Lung (tissue), 12 donors: ENCODE results near the gene GDNF. TPM values are rescaled to one million over a fixed set of nuclear protein-coding genes. Genes with fewer than 3 reads are reported as not detected.
A peak's percentile ranks its signal among the peaks of the same experiment; 100 is the strongest.

Source experiments
- ATAC-seq: fragments of 200-7000 bp; cut with Tn5 transposase; one replicate; pipeline ENCODE4 v1.9.1; 2020; ENCODE audit warnings: moderate number of reproducible peaks; ENCODE audit not compliant: insufficient read depth, low FRiP score
- DNase-seq, 3 donors: peaks; one replicate each; pipeline ENCODE4 v3.0.0-alpha.2; 2013 to 2017
- H3K27ac ChIP-seq, 2 donors: one replicate each; pipeline ENCODE4 v1.5.1; 2013; ENCODE audit warnings: mild to moderate bottlenecking in 2 of 2, moderate library complexity in 2 of 2, control low read depth in 1 of 2, inconsistent platforms in 1 of 2, low read depth in 1 of 2, low read length in 1 of 2
- H3K27me3 ChIP-seq, 3 donors: one replicate each; pipeline ENCODE4 v1.5.1; 2013; ENCODE audit warnings: low read length in 2 of 3; ENCODE audit not compliant: control insufficient read depth in 3 of 3, insufficient read depth in 3 of 3
- H3K36me3 ChIP-seq, 4 donors: one replicate each; pipeline ENCODE4 v1.5.1; 2013; ENCODE audit warnings: low read length in 4 of 4, mild to moderate bottlenecking in 1 of 4, moderate library complexity in 1 of 4; ENCODE audit not compliant: control insufficient read depth in 4 of 4, insufficient read depth in 4 of 4
- H3K4me1 ChIP-seq, 5 donors: one replicate each; pipeline ENCODE4 v1.5.1; 2013; ENCODE audit warnings: low read length in 5 of 5, mild to moderate bottlenecking in 2 of 5, moderate library complexity in 1 of 5; ENCODE audit not compliant: control insufficient read depth in 5 of 5, insufficient read depth in 5 of 5
- H3K4me3 ChIP-seq: one replicate; pipeline ENCODE4 v1.5.1; 2013; ENCODE audit warnings: mild to moderate bottlenecking, control low read depth, moderate library complexity
- H3K9ac ChIP-seq, 2 donors: one replicate each; pipeline ENCODE4 v1.5.1; 2013; ENCODE audit warnings: low read length in 2 of 2, control low read depth in 1 of 2; ENCODE audit not compliant: insufficient read depth in 1 of 2
- H3K9me3 ChIP-seq, 4 donors: one replicate each; pipeline ENCODE4 v1.5.1; 2013; ENCODE audit warnings: low read length in 3 of 4, mild to moderate bottlenecking in 1 of 4, moderate library complexity in 1 of 4; ENCODE audit not compliant: control insufficient read depth in 4 of 4, insufficient read depth in 3 of 4
- WGBS, 2 donors: extraction: QIAGEN DNeasy Blood & Tissue Kit; methylation state at CpG; one replicate each; pipeline ENCODE4 v1.1.7; 2013; 5-methylcytosine and 5-hydroxymethylcytosine counted together
- polyA plus RNA-seq, 2 donors: library from polyadenylated mRNA; stranded (reverse); fragments of 200-250 nt; gene quantifications; one replicate each; pipeline ENCODE4 v1.2.1, GENCODE V29; 2013
- total RNA-seq, 2 donors: library from RNA; depleted of rRNA in 1 of 2; stranded (reverse); fragments of >200 nt in 1 of 2; gene quantifications; one replicate each; pipeline ENCODE4 v1.2.1, GENCODE V29; 2014 to 2021
- TF ChIP-seq, protein P1 (sequence below): IDR thresholded peaks from 2 replicates; pipeline ENCODE4 v1.5.1; 2012; ENCODE audit warnings: mild to moderate bottlenecking; ENCODE audit errors: control extremely low read depth, extremely low read depth
- donor health status: control.
- donor health status: control.
- donor health status: Bipolar disorder and iron deficiency.
- donor health status: healthy.
- donor health status: DM: yes; HTN: yes; CAD: no.

The GDNF gene
- total and polyA plus RNA-seq, 4 donors = 0.05 TPM; not detected in 3

- no peak for ATAC-seq
- no peak overlapping the region for H3K4me3 ChIP-seq
- H3K27ac ChIP-seq = no peak overlapping the region
- H3K9me3 ChIP-seq = peaks cover 0 to 17% (median 7%) of the 10 kb centered on the region in 4 donors
- WGBS, 2 donors = 70 to 89% methylated on average over 2 of the region's 2 CpGs
- no peak overlapping the region for H3K9ac ChIP-seq
- H3K4me1 ChIP-seq = no peaks in the 10 kb centered on the region
- no peaks in the 10 kb centered on the region for H3K36me3 ChIP-seq
- no peak for DNase-seq
- TF ChIP-seq, protein P1, sequence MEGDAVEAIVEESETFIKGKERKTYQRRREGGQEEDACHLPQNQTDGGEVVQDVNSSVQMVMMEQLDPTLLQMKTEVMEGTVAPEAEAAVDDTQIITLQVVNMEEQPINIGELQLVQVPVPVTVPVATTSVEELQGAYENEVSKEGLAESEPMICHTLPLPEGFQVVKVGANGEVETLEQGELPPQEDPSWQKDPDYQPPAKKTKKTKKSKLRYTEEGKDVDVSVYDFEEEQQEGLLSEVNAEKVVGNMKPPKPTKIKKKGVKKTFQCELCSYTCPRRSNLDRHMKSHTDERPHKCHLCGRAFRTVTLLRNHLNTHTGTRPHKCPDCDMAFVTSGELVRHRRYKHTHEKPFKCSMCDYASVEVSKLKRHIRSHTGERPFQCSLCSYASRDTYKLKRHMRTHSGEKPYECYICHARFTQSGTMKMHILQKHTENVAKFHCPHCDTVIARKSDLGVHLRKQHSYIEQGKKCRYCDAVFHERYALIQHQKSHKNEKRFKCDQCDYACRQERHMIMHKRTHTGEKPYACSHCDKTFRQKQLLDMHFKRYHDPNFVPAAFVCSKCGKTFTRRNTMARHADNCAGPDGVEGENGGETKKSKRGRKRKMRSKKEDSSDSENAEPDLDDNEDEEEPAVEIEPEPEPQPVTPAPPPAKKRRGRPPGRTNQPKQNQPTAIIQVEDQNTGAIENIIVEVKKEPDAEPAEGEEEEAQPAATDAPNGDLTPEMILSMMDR = no peak
- peaks cover 0 to 2% (median 0%) of the 10 kb centered on the region in 3 donors for H3K27me3 ChIP-seq
Observed at GRCh38 chr5:37792975-37793631, 46.7 kb downstream of the GDNF start.

GRCh38 chr5:37791321-37791720, 48.5 kb downstream of the GDNF start:
- H3K9me3 ChIP-seq = peaks cover 0 to 17% (median 7%) of the 10 kb centered on the region in 4 donors
- H3K36me3 ChIP-seq = no peaks in the 10 kb centered on the region
- H3K27ac ChIP-seq = no peak overlapping the region
- TF ChIP-seq, protein P1 = no peak
- DNase-seq (no peak), ATAC-seq (no peak)
- peaks cover 0 to 2% (median 0%) of the 10 kb centered on the region in 3 donors for H3K27me3 ChIP-seq
- H3K9ac ChIP-seq = no peak overlapping the region
- peaks cover 0 to 8% (median 0%) of the 10 kb centered on the region in 5 donors for H3K4me1 ChIP-seq
- H3K4me3 ChIP-seq = no peak overlapping the region
- WGBS, 2 donors = 76 to 85% methylated on average over 2 of the region's 2 CpGs

- Histone ChIP-seq H3K4me3 (no peak overlapping the region), H3K27me3 (peaks cover 0 to 2% (median 0%) of the 10 kb centered on the region in 3 donors), H3K27ac (no peak overlapping the region), H3K9ac (no peak overlapping the region), H3K36me3 (no peaks in the 10 kb centered on the region), H3K9me3 (peaks cover 0 to 15% (median 5%) of the 10 kb centered on the region in 4 donors), H3K4me1 (peaks cover 0 to 8% (median 0%) of the 10 kb centered on the region in 5 donors)
- 54 to 80% methylated on average over 2 of the region's 2 CpGs for WGBS, 2 donors
- DNase-seq (no peak), ATAC-seq (no peak)
- TF ChIP-seq, protein P1 = no peak
Observed at GRCh38 chr5:37789991-37790390, 49.9 kb downstream of the GDNF start.

- Histone ChIP-seq H3K9me3 (peaks cover 0 to 8% (median 0%) of the 10 kb centered on the region in 4 donors), H3K27ac (no peak overlapping the region), H3K9ac (no peak overlapping the region), H3K36me3 (no peaks in the 10 kb centered on the region), H3K4me3 (no peak overlapping the region), H3K4me1 (peaks cover 0 to 8% (median 0%) of the 10 kb centered on the region in 5 donors), H3K27me3 (peaks cover 0 to 2% (median 0%) of the 10 kb centered on the region in 3 donors)
- TF ChIP-seq, protein P1 = no peak
- DNase-seq = peak in 2 of 3 donors; percentile 56 to 67
- no peak for ATAC-seq
- 79 to 85% methylated on average over 6 of the region's 6 CpGs for WGBS, 2 donors
Observed at GRCh38 chr5:37787742-37788141, 52.1 kb downstream of the GDNF start.
